HepG2 (cell line): Measurements from ENCODE around the gene KRT34. TPM values are rescaled to one million over a fixed set of nuclear protein-coding genes. Genes with fewer than 3 reads are reported as not detected.

Experiments
- ATAC-seq: fragments of 200-7000 bp; cut with Tn5 transposase; 3 replicates; pipeline ENCODE4 v1.9.1; 2020; ENCODE audit warnings: mild to moderate bottlenecking, moderate library complexity
- BruUV-seq: library from RNA; stranded (reverse); fragments of 400-500 nt; replicated peaks from 2 replicates; lab custom pipeline; 2021; lab: Mats Ljungman, UMichigan
- CTCF ChIA-PET: fragments of 300-600 bp; formaldehyde crosslinking; extraction: SDS; loops from one replicate; lab custom pipeline; 2021; ENCODE audit warnings: low total read pairs, inconsistent platforms, low intra/inter-chr PET ratio; lab: Yijun Ruan, JAX
- POLR2A ChIA-PET: fragments of 350-600 bp; sonication (Branson Sonifier 250); formaldehyde crosslinking; loops from one replicate; lab custom pipeline; 2020; ENCODE audit warnings: antibody characterized with exemption, inconsistent platforms; lab: Yijun Ruan, JAX
- DNase-seq: peaks from one replicate; pipeline ENCODE4 v3.0.0-alpha.2; 2015; ENCODE audit warnings: low spot score
- FAIRE-seq: peaks from 3 replicates; lab custom pipeline; 2011; peaks lifted over from hg19 to GRCh38; lab: Jason Lieb, UNC
- H2AFZ ChIP-seq: one replicate; pipeline ENCODE4 v1.6.1; 2011; ENCODE audit warnings: low read length, inconsistent platforms
- H3K27ac ChIP-seq: fragments of 300-600 bp; 3 replicates; pipeline ENCODE4 v1.8.0; 2011; ENCODE audit warnings: mixed run types, mild to moderate bottlenecking, mixed read lengths, low read length, inconsistent platforms; ENCODE audit not compliant: insufficient read depth; ENCODE audit errors: extremely low read length
- H3K27me3 ChIP-seq, 2 experiments: fragments of 200-600 bp in 1 of 2; 2 replicates in 1 of 2; 3 replicates in 1 of 2; pipeline versions ENCODE4 v1.6.0 to v1.8.0; 2011; ENCODE audit warnings: low read length in 2 of 2, mild to moderate bottlenecking in 2 of 2, moderate library complexity in 2 of 2, inconsistent platforms in 1 of 2; ENCODE audit not compliant: insufficient read depth in 2 of 2, control insufficient read depth in 1 of 2
- H3K36me3 ChIP-seq, 2 experiments: fragments of 200-600 bp in 1 of 2; replicated peaks in 1 of 2; 2 replicates in 1 of 2; 3 replicates in 1 of 2; pipeline versions ENCODE4 v1.5.1 to v1.8.0; 2011; ENCODE audit warnings: low read length in 2 of 2, inconsistent platforms in 1 of 2; ENCODE audit not compliant: insufficient read depth in 2 of 2, control insufficient read depth in 1 of 2
- H3K4me1 ChIP-seq: 2 replicates; pipeline ENCODE4 v1.5.1; 2012; ENCODE audit warnings: low read length, inconsistent platforms; ENCODE audit not compliant: insufficient read depth
- H3K4me2 ChIP-seq: 2 replicates; pipeline ENCODE4 v1.6.0; 2011; ENCODE audit warnings: low read depth, low read length, inconsistent platforms
- H3K4me3 ChIP-seq, 3 experiments: fragments of 200-600 bp in 1 of 3; sonication (generic), shearing (Covaris generic) in 1 of 3; replicated peaks in 1 of 3; 2 replicates each; pipeline ENCODE4 v1.5.1; 2011 to 2016; ENCODE audit warnings: low read length in 3 of 3, inconsistent platforms in 2 of 3, low read depth in 2 of 3, mild to moderate bottlenecking in 2 of 3, control low read depth in 1 of 3, mixed read lengths in 1 of 3; ENCODE audit not compliant: insufficient read depth in 1 of 3
- H3K79me2 ChIP-seq: one replicate; pipeline ENCODE4 v1.6.1; 2011; ENCODE audit warnings: low read length, inconsistent platforms; ENCODE audit not compliant: insufficient read depth
- H3K9ac ChIP-seq: 2 replicates; pipeline ENCODE4 v1.6.0; 2011; ENCODE audit warnings: mild to moderate bottlenecking, low read depth, low read length, inconsistent platforms; ENCODE audit not compliant: insufficient read depth
- H3K9me3 ChIP-seq: 2 replicates; pipeline ENCODE4 v1.5.1; 2012; ENCODE audit warnings: mild to moderate bottlenecking, low read length
- H4K20me1 ChIP-seq: 2 replicates; pipeline ENCODE4 v1.6.0; 2011; ENCODE audit warnings: inconsistent platforms, mild to moderate bottlenecking, low read length, moderate library complexity; ENCODE audit not compliant: insufficient read depth
- DNMT1 ChIP-seq: sonication (generic); formaldehyde crosslinking; IDR thresholded peaks from 2 replicates; pipeline ENCODE4 v1.5.1; 2020; ENCODE audit warnings: mild to moderate bottlenecking, missing genetic modification reagents
- ZNF234 ChIP-seq: sonication (generic); formaldehyde crosslinking; conservative IDR thresholded peaks from 2 replicates; pipeline ENCODE4 v1.5.1; 2020; ENCODE audit warnings: mild to moderate bottlenecking, missing genetic modification reagents
- ZNF749 ChIP-seq: sonication (generic); formaldehyde crosslinking; IDR thresholded peaks from 2 replicates; pipeline ENCODE4 v1.8.0; 2022; ENCODE audit warnings: mild to moderate bottlenecking, missing genetic modification reagents, moderate library complexity, borderline replicate concordance
- ZNF775 ChIP-seq: sonication (generic); formaldehyde crosslinking; IDR thresholded peaks from 2 replicates; pipeline ENCODE4 v1.4.0; 2020; ENCODE audit warnings: missing genetic modification reagents, mild to moderate bottlenecking, moderate library complexity, borderline replicate concordance
- WGBS: methylation state at CpG from one replicate; pipeline ENCODE4 v1.1.6; 2017; ENCODE audit warnings: low lambda C conversion rate; 5-methylcytosine and 5-hydroxymethylcytosine counted together
- in situ Hi-C: cut with HindIII; loops from 2 replicates; pipeline ENCODE4 v1.10.0; 2017; ENCODE audit warnings: low pct_unique_long_range_greater_than_20kb; ENCODE audit not compliant: extremely low pct_ligation_motif_present
- intact Hi-C: fragments of 100-400 bp; cut with micrococcal nuclease; formaldehyde crosslinking; loops from one replicate; pipeline ENCODE4 v1.10.0; 2022; ENCODE audit not compliant: unreplicated experiment
- polyA plus RNA-seq, 8 experiments: library from polyadenylated mRNA; depleted of rRNA in 3 of 8; stranded (reverse) in 7 of 8; unstranded in 1 of 8; fragments of >200 nt; fragmentation: Illumina TruSeq in 4 of 8; extraction: Trizol in 4 of 8; gene quantifications; 2 replicates each; pipeline versions ENCODE4 v1.2.1 to v1.2.3, GENCODE V29; 2011 to 2016; ENCODE audit warnings: low read depth in 4 of 8, missing spikeins in 1 of 8, mixed read lengths in 1 of 8; ENCODE audit not compliant: insufficient read depth in 1 of 8
- total RNA-seq, 5 experiments: library from RNA; depleted of rRNA; stranded (reverse); fragments of >200 nt; fragmentation: Illumina TruSeq; extraction: Trizol; gene quantifications; 2 replicates each; pipeline ENCODE4 v1.2.3, GENCODE V29; 2016; ENCODE audit warnings: low read depth in 1 of 5
- TF ChIP-seq, protein P1 (sequence below): sonication (generic); formaldehyde crosslinking; IDR thresholded peaks from 2 replicates; pipeline ENCODE4 v1.9.0; 2021; ENCODE audit warnings: mild to moderate bottlenecking, missing genetic modification reagents
- TF ChIP-seq, protein P2 (sequence below): sonication (generic); formaldehyde crosslinking; IDR thresholded peaks from 2 replicates; pipeline ENCODE4 v1.4.0; 2020; ENCODE audit warnings: missing genetic modification reagents; ENCODE audit errors: not compliant biosample characterization
- TF ChIP-seq, protein P3 (sequence below): sonication (generic); formaldehyde crosslinking; IDR thresholded peaks from 2 replicates; pipeline ENCODE4 v1.8.0; 2022; ENCODE audit warnings: missing genetic modification reagents, low read depth, mild to moderate bottlenecking, borderline replicate concordance

The KRT34 gene
- total and polyA plus RNA-seq, 2 of the 13 experiments (the other 11 are each of a cell fraction or from before 2014, with no cell fraction given): not detected

DNA sequence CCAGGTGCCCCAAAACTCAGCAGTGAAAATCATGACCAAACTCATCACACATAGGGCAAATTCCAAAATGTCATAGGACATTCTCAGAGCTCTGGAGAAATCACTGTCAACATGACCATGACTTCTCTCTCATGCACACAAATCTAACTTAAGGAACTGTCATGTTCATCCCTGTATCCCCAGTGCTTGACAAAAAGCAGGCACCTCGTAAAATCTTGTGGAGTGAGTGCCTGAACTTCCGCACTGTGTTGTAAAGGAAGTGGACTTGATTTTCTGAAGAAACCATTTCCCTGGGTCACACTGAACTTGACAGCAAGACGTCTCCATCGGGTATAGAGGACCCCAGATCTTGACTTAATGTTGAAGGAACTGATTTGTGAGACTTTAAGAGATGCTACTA, 39.5 kb upstream of the KRT34 start:
- Histone ChIP-seq H3K27ac (no peak overlapping the region), H3K4me1 (peaks cover 34% of the 10 kb centered on the region), H3K79me2 (no peaks in the 10 kb centered on the region), H3K36me3 (no peaks in the 10 kb centered on the region), H3K9ac (no peak overlapping the region), H3K27me3 (no peaks in the 10 kb centered on the region), H3K4me3 (no peak overlapping the region), H2AFZ (no peak overlapping the region), H3K4me2 (no peak overlapping the region), H3K9me3 (no peaks in the 10 kb centered on the region), H4K20me1 (no peaks in the 10 kb centered on the region)
- FAIRE-seq (no peak), DNase-seq (no peak), ATAC-seq (no peak)
- ChIA-PET CTCF (no interaction called here), POLR2A (no interaction called here)
- TF ChIP-seq DNMT1 (no peak), ZNF775 (CRISPR knock-in tag) (no peak), ZNF234 (CRISPR knock-in tag) (no peak), ZNF749 (CRISPR knock-in tag) (no peak)
- TF ChIP-seq, protein P1, sequence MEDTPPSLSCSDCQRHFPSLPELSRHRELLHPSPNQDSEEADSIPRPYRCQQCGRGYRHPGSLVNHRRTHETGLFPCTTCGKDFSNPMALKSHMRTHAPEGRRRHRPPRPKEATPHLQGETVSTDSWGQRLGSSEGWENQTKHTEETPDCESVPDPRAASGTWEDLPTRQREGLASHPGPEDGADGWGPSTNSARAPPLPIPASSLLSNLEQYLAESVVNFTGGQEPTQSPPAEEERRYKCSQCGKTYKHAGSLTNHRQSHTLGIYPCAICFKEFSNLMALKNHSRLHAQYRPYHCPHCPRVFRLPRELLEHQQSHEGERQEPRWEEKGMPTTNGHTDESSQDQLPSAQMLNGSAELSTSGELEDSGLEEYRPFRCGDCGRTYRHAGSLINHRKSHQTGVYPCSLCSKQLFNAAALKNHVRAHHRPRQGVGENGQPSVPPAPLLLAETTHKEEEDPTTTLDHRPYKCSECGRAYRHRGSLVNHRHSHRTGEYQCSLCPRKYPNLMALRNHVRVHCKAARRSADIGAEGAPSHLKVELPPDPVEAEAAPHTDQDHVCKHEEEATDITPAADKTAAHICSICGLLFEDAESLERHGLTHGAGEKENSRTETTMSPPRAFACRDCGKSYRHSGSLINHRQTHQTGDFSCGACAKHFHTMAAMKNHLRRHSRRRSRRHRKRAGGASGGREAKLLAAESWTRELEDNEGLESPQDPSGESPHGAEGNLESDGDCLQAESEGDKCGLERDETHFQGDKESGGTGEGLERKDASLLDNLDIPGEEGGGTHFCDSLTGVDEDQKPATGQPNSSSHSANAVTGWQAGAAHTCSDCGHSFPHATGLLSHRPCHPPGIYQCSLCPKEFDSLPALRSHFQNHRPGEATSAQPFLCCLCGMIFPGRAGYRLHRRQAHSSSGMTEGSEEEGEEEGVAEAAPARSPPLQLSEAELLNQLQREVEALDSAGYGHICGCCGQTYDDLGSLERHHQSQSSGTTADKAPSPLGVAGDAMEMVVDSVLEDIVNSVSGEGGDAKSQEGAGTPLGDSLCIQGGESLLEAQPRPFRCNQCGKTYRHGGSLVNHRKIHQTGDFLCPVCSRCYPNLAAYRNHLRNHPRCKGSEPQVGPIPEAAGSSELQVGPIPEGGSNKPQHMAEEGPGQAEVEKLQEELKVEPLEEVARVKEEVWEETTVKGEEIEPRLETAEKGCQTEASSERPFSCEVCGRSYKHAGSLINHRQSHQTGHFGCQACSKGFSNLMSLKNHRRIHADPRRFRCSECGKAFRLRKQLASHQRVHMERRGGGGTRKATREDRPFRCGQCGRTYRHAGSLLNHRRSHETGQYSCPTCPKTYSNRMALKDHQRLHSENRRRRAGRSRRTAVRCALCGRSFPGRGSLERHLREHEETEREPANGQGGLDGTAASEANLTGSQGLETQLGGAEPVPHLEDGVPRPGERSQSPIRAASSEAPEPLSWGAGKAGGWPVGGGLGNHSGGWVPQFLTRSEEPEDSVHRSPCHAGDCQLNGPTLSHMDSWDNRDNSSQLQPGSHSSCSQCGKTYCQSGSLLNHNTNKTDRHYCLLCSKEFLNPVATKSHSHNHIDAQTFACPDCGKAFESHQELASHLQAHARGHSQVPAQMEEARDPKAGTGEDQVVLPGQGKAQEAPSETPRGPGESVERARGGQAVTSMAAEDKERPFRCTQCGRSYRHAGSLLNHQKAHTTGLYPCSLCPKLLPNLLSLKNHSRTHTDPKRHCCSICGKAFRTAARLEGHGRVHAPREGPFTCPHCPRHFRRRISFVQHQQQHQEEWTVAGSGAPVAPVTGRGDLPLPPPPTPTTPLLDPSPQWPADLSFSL (CRISPR knock-in tag): no peak
- TF ChIP-seq, protein P2, sequence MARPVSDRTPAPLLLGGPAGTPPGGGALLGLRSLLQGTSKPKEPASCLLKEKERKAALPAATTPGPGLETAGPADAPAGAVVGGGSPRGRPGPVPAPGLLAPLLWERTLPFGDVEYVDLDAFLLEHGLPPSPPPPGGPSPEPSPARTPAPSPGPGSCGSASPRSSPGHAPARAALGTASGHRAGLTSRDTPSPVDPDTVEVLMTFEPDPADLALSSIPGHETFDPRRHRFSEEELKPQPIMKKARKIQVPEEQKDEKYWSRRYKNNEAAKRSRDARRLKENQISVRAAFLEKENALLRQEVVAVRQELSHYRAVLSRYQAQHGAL: no peak
- TF ChIP-seq, protein P3, sequence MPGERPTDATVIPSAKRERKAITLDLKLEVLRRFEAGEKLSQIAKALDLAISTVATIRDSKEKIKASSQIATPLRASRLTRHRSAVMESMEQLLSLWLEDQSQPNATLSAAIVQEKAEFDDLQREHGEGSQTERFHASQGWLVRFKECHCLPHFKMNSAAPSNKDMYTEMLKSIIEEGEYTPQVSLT: no peak
- WGBS: 66% methylated on average over 4 of the region's 4 CpGs
- intact Hi-C loops (no loop called here), in situ Hi-C loops (no loop called here)
- BruUV-seq: no TSS peak
